Measurements from ENCODE around the gene TAF1.
"Not testable (repeated sequence)": the region's sequence is repeated elsewhere in the genome, so short reads cannot be mapped to it uniquely, and the experiment has no call there.

Gene TAF1

DNA sequence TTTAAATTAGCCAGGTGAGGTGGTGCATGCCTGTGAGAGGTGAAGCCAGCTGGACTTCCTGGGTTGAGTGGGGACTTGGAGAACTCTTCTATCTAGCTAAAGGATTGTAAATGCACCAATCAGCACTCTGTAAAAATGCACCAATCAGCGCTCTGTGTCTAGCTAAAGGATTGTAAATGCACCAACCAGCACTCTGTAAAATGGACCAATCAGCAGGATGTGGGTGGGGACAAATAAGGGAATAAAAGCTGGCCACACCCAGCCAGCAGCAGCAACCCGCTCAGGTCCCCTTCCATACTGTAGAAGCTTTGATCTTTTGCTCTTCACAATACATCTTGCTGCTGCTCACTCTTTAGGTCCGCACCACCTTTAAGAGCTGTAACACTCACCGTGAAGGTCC, 147.6 kb downstream of the TAF1 start:
- not testable (repeated sequence) for DNase-seq

DNA sequence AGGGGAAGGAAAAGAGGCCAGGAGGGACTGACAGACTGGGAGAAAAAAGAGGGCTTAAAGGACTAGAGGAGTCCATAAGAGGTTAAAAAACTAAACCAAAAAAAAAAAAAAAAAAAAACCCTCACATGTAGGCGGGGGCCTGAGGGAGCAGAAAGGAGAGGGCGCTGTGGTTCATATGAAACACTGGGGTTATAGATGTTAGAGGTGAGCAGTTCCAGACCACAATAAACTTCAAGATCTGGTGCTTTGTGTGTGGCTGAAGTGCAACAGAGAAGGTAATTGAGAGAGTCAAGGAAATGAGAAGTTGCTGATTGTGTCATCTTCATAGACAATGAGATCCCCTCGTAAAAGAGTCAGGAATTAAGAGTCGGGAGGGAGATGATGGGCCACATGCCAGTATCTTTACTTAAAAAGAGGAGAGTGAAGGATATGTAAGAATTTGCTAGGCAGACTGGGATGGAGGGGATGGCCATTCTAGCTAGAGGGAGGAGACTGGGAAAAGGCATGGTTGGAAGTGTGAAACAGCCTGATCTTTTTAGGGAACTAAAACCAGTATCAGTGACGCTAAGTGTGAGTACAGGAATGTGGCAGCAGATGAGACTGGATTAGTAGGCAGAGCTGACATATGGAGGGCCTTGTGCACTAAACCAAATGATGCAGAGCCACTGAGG, 148.3 kb downstream of the TAF1 start:
- DNase-seq, result no peak

GRCh38 chrX:71515038-71515396, 148.9 kb downstream of the TAF1 start:
- DNase-seq, result no peak

Measured in activated T-cell treated with anti-CD3 and anti-CD28 coated beads for 4 hours (primary cell).